ENCODE data around the gene CRHR2.
A peak's percentile ranks its signal among the peaks of the same experiment; 100 is the strongest.
"Not testable (repeated sequence)": the region's sequence is repeated elsewhere in the genome, so short reads cannot be mapped to it uniquely, and the experiment has no call there.

The CRHR2 gene

DNA sequence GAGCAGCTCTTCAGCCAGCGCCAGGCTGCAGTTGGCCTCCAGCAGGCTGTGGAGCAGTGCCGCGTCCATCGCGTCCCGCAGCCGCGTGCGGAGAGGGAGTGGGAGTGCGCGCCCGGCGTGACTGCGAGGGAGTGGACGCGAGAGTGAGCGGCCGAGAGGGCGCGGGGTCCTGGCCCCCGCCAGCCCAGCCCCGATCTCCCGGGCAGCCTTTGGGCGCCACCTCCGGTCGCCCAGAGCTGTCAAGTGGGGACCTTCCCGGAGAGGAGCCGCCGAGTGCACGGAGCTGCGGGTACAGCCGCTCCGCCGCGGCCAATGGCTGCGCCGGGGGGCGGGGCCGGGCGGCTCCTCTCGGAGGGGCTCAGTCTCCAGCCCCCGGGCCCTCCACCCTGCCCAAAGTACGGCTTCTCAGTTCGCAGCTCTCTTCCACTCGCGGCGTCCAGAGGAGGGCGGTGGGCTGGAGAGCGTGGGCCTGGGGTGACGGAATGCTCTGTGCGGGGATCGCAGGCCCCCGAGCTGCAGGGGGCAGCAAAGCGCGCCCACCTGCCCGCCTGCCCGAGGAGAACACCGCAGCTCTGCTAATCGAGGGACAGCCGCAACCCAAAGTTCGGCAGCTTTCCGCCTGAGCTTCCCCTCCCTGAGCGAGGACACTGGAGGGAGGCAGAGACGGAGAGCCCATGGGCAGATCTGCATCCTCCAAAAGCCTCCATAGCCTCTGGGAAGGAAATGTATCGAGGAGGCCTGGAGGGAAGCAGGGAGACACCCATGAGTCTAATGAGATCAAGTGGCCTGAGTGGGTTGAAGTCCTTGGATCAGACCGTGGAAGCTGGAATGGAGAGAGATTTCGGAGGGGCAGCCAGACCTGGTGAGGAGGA, at the start of gene CRHR2:
Gene CRHR2 (minus strand): TSS at position 245 of the 872 bp plus-strand sequence. CDS start 176 bp downstream, at position 69.
- DNase-seq, result no peak

DNA sequence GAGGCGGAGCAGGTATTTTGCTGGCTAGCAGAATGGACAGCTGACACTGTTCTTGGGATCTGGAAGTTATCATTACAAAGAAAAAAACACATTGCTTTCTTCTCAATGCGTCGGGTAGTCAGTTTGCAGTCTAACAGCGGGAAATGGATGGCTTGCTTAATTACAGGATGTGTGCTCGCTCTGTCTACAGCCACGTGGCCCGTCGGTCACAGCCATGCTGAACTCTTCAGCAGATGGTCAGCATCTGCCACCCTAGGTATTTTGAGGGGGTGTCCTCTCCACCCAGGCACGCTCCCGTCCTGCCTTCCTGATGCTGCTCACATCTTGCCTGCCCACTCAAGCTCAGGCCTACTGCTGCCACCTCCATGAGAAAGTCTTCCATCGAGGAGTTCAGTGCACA, 49.3 kb upstream of the CRHR2 start:
- DNase-seq, result no peak

DNA sequence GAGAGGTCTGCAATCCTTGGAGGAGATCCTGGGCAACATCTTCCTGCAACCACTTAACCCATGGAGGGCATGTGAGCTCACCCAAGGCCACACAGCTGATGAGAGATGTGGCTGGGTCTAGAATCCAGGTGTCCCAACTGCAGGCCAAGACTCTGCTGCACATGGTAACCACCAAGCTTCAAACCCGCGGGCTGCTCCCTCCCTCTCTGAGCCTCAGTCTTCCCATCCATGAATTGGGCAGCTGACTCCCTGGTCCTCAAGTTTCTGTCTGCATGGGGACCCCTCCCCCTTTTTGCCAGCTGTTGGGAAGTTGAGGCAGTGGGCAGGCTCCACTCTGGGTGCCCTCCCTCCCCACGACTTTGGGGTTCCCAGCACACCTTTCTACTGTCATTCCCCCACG, 48.7 kb upstream of the CRHR2 start:
- no peak for DNase-seq

DNA sequence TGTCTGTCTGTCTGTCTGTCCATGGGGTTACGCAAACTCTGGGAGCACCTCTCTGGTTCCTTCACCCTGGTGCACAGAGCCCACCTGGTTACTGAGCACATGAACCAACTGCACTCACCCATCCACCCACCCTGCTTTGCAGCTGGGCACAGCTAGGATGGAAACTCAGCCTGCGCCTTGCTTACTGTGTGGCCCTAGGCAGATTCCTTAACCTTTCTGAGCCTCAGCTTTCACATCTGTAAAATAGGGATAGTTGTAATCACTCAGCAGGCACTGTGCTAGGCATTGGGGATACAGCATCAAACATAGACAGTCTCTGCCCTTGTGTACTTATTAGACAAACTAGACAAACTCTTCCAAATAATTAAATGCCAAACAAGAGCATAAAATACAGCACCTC, 47.8 kb upstream of the CRHR2 start:
- no peak for DNase-seq

DNA sequence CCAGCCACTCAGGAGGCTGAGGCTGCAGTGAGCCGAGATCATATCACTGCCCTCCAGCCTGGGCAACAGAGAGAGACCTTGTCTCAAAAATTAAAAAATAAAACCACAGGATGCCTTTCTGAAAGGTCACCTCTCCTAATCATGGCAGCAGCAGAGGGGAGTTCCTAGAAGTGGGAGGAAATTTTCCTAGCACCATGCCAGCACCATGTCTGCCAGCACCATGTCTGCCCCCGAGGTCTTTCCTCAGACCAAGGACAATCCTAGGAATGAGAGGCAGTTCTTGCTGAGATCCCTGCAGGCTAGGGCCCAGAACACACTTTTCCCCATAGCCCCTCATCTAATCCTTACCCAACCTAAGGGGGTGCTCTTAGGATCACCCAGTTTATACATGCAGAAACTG, 47.4 kb upstream of the CRHR2 start:
- DNase-seq, result no peak

DNA sequence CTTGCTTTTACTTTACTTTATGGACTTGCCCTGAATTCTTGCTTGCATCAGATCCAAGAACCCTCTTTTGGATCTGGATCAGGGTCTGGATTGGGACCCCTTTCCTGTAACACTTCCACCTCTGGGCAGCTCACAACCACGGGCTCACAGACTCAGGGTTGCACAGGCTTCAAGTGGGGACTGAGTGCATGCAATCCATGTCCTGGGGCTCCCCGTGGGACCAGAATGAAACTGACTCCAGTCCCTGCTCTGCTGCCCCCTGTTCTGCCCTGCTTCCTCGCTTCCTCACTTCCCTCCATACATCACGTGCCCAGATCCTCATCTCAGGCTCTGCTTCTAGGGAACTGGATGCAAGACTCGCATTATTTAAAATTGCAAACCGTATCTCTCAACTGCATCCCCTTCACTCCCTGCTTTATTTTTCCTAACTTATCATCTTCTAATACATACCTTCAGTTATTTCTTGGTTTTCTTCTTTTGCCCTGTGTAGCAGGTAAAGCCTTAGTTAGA, 46.4 kb upstream of the CRHR2 start:
- DNase-seq, result no peak

DNA sequence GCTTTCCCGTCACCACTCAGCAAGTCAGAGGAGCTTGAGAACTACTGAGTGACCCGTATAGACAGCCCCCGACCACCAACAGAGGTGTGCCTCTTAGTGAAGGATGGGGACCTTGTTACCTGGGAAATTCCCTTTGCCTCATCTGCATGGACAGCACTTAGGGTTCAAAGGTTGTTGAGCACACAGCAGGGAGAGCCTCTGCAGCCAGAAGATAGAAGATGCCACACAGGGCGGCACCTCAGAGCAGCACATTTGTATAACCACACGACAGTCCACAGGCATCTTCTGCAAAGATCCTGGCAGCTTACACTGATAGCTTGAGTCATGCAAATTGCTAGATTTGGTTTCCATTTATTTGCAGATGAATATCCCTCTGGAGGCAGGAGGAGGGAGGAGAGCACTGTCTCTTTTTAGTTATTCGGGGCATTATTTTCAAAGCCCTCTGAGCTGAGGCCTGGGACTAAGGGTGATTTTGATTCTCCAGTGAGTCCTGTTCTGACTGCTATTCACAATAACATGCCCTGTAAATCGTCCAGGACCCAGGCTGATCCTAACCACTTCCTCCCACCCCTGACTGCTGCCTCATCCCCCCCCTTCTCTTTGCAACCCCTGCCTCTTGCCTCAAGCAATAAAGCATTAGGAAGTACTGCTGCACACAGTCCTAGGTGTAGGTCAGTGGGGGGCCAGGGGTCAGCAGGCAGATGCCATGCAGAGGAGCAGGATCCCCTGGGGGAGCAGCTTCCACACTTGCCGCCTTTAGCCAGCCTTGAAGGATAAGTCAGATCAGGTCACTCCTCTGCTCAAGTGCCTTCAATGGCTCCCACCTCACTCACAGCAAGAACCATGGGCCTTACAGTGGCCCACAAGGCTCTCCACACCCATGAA, 45.0 kb upstream of the CRHR2 start:
- DNase-seq, result peak; percentile 59

DNA sequence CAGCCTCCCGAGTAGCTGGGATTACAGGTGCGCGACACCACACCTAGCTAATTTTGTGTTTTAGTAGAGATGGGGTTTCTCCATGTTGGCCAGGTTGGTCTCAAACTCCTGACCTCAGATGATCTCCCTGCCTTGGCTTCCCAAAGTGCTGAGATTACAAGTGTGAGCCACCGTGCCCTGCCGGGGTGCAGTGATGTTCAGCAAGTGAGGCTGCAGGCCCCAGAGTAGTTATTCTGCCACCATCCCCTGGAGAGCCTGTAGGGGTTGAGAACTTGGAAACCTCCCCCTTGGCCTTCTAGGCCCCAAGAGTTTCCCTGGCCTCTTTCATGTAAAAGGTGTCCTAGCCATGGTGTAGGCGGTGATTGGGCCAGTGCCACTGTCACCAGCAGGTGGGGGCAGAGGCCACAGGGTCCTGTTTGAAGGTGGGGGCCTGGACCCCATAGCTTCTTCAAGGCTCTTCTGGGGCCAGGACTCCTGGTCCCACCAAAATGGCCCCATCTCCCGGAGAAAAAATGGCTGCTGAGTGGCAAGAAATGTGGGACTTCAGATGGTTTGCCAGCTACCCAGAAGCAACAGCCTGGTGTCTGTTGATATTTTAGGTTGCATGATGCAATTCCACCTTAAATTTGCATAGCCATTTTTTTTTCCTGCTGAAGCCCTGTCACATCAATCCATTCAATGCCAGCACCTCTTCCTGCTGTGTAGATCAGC, 44.2 kb upstream of the CRHR2 start:
- DNase-seq, result peak; percentile 27

DNA sequence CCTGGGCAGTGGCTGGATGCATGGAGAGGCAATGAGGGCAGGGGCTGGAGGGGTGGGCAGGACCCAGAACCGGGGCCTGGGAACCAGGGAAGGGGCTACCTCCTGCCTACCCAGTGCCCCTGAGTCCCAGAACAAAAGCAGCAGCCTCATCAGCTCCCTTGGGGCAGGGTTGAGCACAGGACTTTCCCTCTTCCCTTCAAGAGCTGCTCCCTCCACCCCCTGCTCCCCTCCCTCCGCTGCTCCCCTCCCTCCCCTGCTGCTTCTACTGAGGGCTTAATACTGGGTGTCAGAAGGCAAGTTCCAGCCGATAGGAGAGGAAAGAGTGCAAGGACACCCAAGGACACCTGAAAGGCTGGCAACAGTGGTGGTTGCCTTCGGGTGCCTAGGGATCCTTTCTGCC, 41.5 kb upstream of the CRHR2 start:
- no peak for DNase-seq

DNA sequence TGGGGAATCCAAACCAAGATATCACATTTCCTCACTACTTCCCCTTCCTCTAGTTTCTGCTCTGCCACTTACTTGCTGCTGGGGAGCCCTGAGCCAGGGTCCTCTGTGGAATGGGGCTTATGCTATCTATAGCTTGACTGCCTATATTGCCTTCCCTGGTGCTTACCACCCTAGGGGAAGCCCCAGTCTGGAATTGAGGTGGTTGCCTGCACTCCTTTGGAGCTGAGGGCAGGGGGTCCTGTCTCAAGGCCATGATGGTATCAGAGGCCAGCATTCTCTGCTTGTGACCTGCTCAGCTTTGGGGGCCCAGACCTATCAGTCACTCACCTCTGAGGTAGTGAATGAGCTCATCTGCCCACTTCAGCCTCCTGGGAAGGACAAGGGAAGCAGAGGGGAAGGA, 40.4 kb upstream of the CRHR2 start:
- DNase-seq, result no peak

DNA sequence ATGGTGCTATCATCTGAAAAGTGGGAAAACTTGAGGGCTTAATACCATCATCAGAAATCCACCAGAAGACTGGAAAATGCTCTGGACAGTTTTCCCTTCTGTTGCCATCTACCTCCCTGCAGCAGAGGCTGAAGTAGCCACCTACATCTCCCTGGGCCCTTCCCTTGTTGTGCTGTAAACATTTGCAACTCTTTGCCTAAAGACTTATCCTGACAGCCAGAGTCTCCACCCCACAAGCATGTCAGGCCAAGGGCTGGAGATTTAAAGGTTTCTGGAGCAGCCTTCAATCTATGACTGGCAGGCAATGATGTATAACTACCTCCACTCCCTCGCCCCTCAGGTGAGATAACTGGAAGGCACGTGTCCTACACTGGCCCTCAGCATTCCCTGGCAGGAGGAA, 39.9 kb upstream of the CRHR2 start:
- no peak for DNase-seq

DNA sequence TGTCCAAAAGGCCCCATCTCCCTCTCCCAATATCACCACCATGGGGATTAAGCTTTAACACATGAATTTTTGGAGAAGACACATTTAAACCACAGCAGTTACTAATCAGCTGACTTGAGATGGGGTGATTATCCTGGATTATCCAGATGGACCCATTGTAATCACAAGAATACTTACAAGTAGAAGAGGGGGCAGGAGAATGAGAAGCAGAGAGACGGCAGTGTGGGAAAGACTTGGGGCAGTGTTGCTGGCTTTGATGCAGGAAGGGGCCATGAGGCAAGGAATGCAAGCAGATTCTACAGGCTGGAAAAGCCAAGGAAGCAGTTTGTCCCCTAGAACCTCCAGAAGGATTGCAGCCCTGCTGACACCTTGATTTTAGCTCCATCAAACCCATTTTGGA, 39.0 kb upstream of the CRHR2 start:
- no peak for DNase-seq

DNA sequence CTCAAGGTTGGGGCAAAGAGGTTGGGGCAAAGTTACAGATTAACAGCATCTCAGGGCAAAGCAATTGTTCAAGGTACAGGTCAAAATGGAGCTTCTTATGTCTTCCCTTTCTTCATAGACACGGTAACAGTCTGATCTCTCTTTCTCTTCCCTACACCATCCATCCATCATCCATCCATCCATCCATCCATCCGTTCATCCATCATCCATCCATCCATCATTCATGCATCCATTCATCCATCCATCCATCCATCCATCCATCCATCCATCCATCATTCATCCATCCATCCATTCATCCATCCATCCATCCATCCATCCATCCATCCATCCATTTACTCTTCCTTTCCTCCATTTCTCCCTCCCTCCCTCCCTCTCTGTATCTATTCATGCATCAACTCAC, 37.2 kb upstream of the CRHR2 start:
- DNase-seq, result not testable (repeated sequence)

DNA sequence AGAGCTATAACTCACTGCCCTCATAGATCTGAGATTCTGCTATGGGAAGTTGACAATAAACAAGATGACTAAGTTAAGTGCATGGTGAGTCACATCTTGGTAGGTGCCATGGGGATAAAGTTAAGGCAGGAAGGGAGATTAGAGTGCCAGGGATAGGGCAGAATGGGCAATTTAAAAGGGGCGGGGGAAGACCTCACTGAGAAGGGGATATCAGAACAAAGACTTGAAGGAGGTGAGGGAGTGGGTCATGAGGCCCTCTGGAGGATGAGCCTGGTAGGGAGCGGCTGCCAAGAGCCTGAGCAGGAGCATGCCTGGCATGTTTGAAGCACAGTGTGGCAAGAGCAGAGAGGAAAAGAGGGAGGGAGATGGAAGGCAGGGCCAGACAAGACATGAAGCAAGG, 34.9 kb upstream of the CRHR2 start:
- DNase-seq, result no peak

DNA sequence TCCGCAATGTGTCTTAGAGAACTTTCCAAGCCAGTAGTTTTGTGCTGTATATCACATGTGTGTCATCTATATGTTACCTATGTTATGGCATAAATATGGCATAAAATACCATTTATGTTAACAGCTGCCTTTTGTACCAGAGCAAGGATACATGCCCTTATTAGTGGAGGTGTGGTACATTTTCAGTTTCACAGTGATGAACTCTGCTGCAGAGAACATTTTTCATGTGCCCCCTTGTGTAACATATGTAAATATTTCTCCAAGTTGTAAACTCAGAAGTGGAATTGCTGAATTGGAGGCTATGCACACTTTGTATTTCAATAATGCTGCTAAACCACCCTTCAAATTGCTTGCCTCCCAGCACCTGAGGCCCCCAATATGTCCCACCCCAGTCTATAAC, 31.9 kb upstream of the CRHR2 start:
- no peak for DNase-seq

DNA sequence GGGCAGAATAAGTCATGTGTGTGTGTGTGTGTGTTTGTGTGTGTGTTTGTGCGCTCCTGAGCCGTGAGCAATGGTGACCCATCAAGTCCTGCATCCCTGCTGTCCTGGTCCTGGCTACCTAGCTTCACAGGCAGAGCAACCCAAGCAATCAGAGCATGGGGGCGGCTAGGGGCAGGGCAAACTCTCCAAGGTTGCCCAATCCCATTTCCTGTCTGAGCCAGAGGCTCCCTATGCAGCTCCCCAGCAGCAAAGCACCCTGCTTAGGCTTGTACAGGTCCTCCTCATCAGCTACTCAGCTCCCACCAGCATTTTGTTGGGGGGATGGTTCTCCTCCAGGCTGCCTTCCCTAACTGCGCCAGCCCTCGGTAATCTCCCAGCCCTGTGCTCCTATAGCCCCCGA, 31.1 kb upstream of the CRHR2 start:
- no peak for DNase-seq

DNA sequence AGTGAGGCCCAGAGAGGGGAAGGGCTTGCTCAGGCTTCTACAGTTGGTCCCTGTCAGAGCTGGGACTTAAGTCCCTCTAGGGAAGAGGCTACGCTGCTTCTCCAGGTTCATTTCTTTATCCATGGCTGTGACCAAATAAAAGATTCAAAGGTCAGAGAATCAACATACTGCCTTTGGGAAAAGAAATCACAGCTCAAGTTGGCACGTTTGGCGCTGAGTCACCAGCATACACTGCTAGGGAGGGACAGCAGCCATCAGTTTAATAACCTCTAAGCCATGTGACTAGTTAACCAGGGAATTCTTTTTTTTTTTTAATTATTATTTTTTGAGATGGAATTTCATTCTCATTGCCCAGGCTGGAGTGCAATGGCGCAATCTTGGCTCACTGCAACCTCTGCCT, 28.4 kb upstream of the CRHR2 start:
- DNase-seq, result no peak

DNA sequence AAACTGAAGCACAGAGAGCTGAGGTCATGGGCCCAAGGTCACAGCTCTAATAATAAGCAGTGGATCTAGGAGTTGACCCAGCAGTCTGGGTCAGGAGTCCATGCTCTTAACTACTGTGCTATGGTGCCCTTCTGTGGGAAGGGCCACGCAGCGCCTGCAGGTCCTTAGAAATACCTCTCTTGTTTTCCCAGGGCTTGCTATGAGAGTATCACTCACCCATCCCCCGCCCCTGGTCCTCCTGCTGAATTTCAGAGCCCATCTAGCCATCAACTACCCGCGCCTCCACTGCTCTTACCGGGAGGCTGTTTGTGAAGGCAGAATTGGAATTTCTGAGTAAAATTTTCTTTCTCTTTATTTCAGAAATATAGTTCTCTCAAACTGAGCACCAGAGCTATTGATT, 27.3 kb upstream of the CRHR2 start:
- DNase-seq, result no peak

DNA sequence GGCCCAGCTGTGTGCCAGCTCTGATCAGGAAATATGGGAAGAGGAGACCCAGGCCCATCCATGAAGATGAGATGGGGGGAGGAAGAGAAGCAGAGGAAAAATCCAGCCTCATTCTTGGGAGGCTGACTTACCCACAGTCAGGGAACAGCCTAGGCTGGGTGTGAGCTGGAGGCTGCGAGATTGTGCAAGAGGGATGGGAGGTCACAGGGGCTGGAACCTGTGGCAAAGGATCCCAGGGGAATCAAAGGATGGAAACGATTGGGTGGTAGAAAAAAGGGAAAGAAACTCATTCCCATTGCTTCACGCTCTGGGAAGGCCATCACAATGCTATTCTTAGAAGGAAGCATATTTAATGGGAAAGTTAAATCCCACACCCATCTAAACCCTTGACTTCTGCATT, 26.7 kb upstream of the CRHR2 start:
- no peak for DNase-seq

DNA sequence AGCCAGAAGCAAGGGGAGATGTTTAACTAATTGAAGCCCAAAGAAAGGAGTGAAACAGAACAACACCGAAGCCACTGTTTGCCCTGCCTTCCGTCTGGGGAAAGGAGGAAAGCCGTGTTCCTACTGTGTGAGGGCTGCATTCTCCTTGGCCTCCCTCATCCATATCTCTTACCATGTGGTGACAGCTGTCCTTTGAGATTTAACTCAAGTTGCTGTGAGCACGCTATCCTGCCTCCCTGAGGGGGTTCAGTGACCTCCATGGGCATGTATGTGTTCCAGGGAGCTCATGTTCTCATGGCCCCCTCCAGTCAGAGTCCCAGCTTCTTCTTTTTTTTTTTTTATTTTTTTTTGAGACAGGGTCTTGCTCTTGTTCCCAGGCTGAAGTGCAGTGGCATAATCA, 26.2 kb upstream of the CRHR2 start:
- DNase-seq, result no peak

DNA sequence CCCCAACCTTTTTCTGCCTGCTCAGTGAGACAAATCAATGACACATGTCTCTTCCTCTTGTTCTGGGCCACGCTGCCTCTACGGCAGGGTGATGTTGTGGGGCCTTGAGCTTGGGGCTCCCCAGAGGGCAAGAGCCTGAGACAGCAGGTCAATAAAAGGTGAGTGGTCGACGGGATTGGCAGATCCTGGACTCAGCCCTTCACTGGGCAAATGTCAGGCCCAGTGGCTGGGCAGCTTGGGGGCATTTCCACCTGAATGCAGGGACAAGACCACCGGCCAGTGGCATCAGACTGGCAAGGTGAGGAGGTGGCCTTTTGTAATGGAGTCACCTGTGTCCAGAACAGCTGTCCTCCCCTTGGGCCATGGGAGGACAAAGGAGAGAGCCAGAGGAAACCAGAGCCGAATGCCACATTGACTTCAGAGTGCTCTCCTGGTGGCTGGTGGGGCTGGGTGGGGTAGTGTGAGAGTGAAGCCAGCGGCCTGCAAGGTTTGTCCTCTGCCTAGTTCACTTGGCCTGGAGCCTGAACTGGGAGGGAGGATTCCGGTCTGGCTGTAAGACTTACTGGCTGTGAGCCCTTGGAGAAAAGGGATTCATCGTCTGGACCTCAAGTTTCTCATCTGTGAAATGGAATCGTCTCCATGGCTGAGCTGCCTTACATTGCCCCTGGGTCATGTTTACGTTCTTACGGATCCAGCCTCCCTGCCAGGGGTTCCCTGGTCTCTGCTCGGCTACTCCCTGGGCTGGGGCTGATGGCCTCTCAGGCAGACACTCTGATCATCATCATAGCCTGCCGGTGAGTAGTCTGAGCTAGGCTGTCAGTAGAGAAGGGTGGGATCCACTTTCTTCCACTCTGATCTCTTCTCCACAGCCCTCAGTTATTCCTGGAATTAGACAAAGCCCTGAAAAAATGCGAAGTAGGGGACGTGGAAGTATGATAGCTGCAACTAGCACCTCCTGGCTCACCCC, 25.4 kb upstream of the CRHR2 start:
- no peak for DNase-seq

DNA sequence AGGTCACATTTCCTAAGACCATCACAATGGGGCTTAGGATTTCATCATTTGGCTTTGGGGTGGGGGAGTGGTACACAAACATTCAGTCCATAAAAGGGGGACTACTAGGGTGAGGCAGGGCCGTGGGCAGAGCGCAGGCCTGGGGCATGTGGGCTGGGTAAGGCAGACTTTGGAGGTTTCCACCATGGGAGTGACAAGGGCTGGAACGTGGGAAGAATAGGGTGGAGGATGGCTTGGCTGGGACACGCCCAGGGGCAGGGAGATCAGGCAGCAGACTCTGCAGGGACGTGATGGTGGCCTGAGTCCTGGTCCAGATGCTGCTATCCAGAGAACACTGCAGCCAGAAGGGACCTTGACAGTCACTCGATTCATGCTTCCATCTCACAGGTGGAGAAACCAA, 24.7 kb upstream of the CRHR2 start:
- no peak for DNase-seq
